ENCODE measurements around the gene PHPT1.
A peak's percentile ranks its signal among the peaks of the same experiment; 100 is the strongest.

The PHPT1 gene

DNA sequence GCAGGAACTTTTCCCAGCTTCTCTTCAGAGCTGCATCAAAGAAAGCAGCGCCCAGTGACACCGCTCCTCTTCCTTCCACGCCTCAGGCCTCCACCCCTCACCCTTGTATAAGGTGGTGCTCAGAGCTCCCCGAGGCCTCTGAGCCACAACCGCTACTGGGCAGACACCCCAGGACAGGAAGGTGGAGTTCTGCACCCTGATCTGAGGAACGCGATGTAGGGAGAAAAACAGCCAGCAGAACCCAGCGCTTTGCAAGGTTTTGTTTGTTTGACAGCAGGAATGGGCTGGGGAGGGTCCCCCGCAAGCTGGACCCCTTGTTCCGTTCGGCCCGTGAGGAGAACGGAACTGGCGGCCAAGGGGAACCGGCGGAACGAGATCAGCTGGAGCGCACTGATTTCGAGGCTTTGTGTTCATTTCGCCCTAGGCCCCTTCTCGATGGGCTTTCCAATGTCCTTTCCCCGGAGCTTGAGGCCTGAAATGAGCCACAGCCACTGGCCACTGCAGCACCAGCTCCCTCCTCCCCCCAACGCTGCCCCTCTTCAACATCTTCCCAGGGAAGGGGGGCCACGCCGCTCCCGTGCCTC is 12.8 kb downstream of the PHPT1 start:
- H4K91ac ChIP-seq (ENCODE audit: low read depth, low read length, poor library complexity) = no peak overlapping the region
- DNase-seq (ENCODE audit: low spot score) = no peak
- no CpG with 5 or more reads among the region's 26 CpGs for WGBS, 2 donors (ENCODE audit: extremely low coverage in 2 of 2, insufficient read length in 2 of 2, insufficient replicate concordance in 1 of 2)
- peaks cover 39 to 61% of the 10 kb centered on the region in 2 donors for H3K36me3 ChIP-seq (replicated peaks in 1 of 2; ENCODE audit: control insufficient read depth in 2 of 2, insufficient read depth in 2 of 2, low read length in 2 of 2)
- H2BK120ac ChIP-seq (ENCODE audit: low read depth, low read length) = no peak overlapping the region
- no peak overlapping the region for H3K23ac ChIP-seq (ENCODE audit: low read depth, low read length, poor library complexity)
- H3K27me3 ChIP-seq (ENCODE audit: control insufficient read depth in 3 of 3, insufficient read depth in 3 of 3, low read depth in 1 of 3, low read length in 3 of 3) = no peaks in the 10 kb centered on the region
- peaks cover 7 to 8% of the 10 kb centered on the region in 2 donors for H3K4me1 ChIP-seq (ENCODE audit: control insufficient read depth in 2 of 2, insufficient read depth in 1 of 2, low read depth in 1 of 2, low read length in 2 of 2)
- H2BK15ac ChIP-seq (ENCODE audit: low read length) = no peak overlapping the region
- no peak overlapping the region for H3K4ac ChIP-seq (ENCODE audit: low read length)
- H4K8ac ChIP-seq (ENCODE audit: low read depth, low read length) = peak overlapping the region; percentile 17
- H3K4me2 ChIP-seq (ENCODE audit: insufficient read depth, low read length, poor library complexity, severe bottlenecking) = no peak overlapping the region
- H2BK5ac ChIP-seq (ENCODE audit: low read length) = no peak overlapping the region
- peaks cover 36% of the 10 kb centered on the region for H3K79me1 ChIP-seq (ENCODE audit: low read depth, low read length)
- H2AFZ ChIP-seq (ENCODE audit: low read length) = no peak overlapping the region
- no peak overlapping the region for H3K27ac ChIP-seq (replicated peaks; ENCODE audit: low read length)
- no peak overlapping the region for H3K4me3 ChIP-seq (ENCODE audit: low read length in 2 of 2)
- H3K18ac ChIP-seq (ENCODE audit: low read length) = no peak overlapping the region
- no peak overlapping the region for H2BK12ac ChIP-seq (ENCODE audit: low read length)
- H3K14ac ChIP-seq (ENCODE audit: low read length) = peak overlapping the region; percentile 38
- peaks cover 0 to 1% of the 10 kb centered on the region in 2 donors for H3K9me3 ChIP-seq (replicated peaks in 1 of 2; ENCODE audit: control insufficient read depth in 2 of 2, insufficient read depth in 1 of 2, low read depth in 1 of 2, low read length in 2 of 2)
- H3K9ac ChIP-seq (ENCODE audit: low read depth, low read length, poor library complexity) = no peak overlapping the region
- H2AK5ac ChIP-seq (ENCODE audit: low read depth, low read length) = no peak overlapping the region

DNA sequence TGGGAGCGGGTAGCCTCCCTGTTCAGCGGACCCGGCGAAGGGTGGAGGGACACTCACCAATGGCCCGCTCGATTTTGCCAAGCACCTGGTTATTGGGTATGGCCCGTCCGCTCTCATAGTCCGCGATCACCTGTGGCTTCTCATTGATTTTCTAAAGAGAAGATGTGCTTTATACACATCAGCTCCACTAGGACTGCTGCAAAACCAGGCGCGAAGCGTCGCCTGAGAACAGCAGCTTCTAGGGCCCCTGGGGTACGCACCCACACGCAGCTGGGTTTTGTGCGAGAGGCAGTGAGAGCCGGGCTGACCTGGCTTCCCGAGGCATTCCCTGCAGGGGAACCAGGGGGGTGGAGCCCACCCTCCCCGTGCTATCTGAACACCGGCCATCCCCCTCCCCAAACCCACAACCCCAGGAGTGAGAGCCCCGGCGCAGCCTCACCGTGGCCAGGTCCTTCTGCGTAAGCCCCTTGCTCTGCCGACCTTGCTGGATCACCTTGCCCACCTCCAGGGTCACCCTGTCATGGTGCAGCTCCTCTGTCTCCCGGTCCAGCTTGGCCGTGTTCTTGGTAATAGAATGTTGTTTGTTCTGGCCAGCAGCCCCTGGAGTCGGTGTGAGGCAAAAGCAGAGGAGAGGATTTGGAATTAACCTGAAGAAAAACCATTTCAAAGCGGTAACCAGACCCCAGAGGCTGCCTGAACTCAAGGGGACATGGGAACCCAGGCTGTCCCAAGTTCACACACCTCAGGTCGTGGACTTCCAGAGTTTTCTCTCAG is 13.8 kb downstream of the PHPT1 start:
- Histone ChIP-seq H3K9ac (ENCODE audit: low read depth, low read length, poor library complexity) (no peak overlapping the region), H3K36me3 (replicated peaks in 1 of 2; ENCODE audit: control insufficient read depth in 2 of 2, insufficient read depth in 2 of 2, low read length in 2 of 2) (peaks cover 39 to 64% of the 10 kb centered on the region in 2 donors), H3K27ac (replicated peaks; ENCODE audit: low read length) (no peak overlapping the region), H2AFZ (ENCODE audit: low read length) (no peak overlapping the region), H3K79me1 (ENCODE audit: low read depth, low read length) (peaks cover 33% of the 10 kb centered on the region), H3K4ac (ENCODE audit: low read length) (no peak overlapping the region), H3K4me1 (ENCODE audit: control insufficient read depth in 2 of 2, insufficient read depth in 1 of 2, low read depth in 1 of 2, low read length in 2 of 2) (peaks cover 7 to 8% of the 10 kb centered on the region in 2 donors), H3K4me2 (ENCODE audit: insufficient read depth, low read length, poor library complexity, severe bottlenecking) (no peak overlapping the region), H3K4me3 (ENCODE audit: low read length in 2 of 2) (no peak overlapping the region), H2BK5ac (ENCODE audit: low read length) (peak overlapping the region; percentile 29), H4K8ac (ENCODE audit: low read depth, low read length) (no peak overlapping the region), H3K14ac (ENCODE audit: low read length) (no peak overlapping the region), H2BK15ac (ENCODE audit: low read length) (no peak overlapping the region), H3K27me3 (ENCODE audit: control insufficient read depth in 3 of 3, insufficient read depth in 3 of 3, low read depth in 1 of 3, low read length in 3 of 3) (no peaks in the 10 kb centered on the region), H2AK5ac (ENCODE audit: low read depth, low read length) (no peak overlapping the region), H2BK12ac (ENCODE audit: low read length) (no peak overlapping the region), H3K23ac (ENCODE audit: low read depth, low read length, poor library complexity) (no peak overlapping the region), H2BK120ac (ENCODE audit: low read depth, low read length) (no peak overlapping the region), H3K18ac (ENCODE audit: low read length) (no peak overlapping the region), H3K9me3 (replicated peaks in 1 of 2; ENCODE audit: control insufficient read depth in 2 of 2, insufficient read depth in 1 of 2, low read depth in 1 of 2, low read length in 2 of 2) (peaks cover 6 to 12% of the 10 kb centered on the region in 2 donors), H4K91ac (ENCODE audit: low read depth, low read length, poor library complexity) (no peak overlapping the region)
- DNase-seq (ENCODE audit: low spot score) = no peak
- no CpG with 5 or more reads among the region's 31 CpGs for WGBS, 2 donors (ENCODE audit: extremely low coverage in 2 of 2, insufficient read length in 2 of 2, insufficient replicate concordance in 1 of 2)

DNA sequence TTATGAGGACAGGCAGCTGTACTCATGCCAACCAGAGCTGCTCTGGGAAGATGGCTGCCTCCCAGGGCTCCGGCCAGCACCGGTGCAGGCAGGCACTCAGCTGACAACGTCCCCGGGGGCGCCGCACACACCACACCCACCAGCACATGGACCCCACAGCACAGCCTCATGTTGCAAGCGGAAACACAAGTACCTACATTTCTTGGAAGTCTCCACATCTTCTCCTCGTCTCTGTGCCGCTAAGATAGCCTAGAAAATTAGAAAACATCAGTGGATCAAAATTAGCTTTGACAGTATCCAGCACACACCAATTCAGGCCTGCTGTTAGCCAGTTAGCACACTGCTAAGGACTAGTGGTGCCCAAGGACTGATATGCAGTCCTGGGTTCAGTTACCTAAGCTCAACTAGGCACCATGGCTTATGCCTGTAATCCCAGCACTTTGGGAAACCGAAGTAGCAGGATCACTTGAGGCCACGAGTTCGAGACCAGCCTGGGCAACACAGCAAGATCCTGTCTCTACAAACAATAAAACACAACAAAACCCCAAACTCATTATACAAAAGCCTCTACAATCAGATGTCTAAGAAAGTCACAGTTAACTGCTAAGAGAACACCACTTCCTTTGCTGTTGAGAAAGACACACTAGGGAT is 14.5 kb downstream of the PHPT1 start:
- Histone ChIP-seq H4K91ac (ENCODE audit: low read depth, low read length, poor library complexity) (no peak overlapping the region), H3K23ac (ENCODE audit: low read depth, low read length, poor library complexity) (no peak overlapping the region), H2BK15ac (ENCODE audit: low read length) (no peak overlapping the region), H2BK12ac (ENCODE audit: low read length) (no peak overlapping the region), H2AFZ (ENCODE audit: low read length) (no peak overlapping the region), H4K8ac (ENCODE audit: low read depth, low read length) (no peak overlapping the region), H3K27me3 (ENCODE audit: control insufficient read depth in 3 of 3, insufficient read depth in 3 of 3, low read depth in 1 of 3, low read length in 3 of 3) (no peaks in the 10 kb centered on the region), H3K27ac (replicated peaks; ENCODE audit: low read length) (no peak overlapping the region), H3K14ac (ENCODE audit: low read length) (no peak overlapping the region), H3K9ac (ENCODE audit: low read depth, low read length, poor library complexity) (no peak overlapping the region), H3K4ac (ENCODE audit: low read length) (no peak overlapping the region), H2BK120ac (ENCODE audit: low read depth, low read length) (no peak overlapping the region), H3K4me2 (ENCODE audit: insufficient read depth, low read length, poor library complexity, severe bottlenecking) (no peak overlapping the region), H3K36me3 (replicated peaks in 1 of 2; ENCODE audit: control insufficient read depth in 2 of 2, insufficient read depth in 2 of 2, low read length in 2 of 2) (peaks cover 36 to 69% of the 10 kb centered on the region in 2 donors), H3K4me3 (ENCODE audit: low read length in 2 of 2) (peak overlapping the region in 1 of 2 donors; percentile 9), H3K79me1 (ENCODE audit: low read depth, low read length) (peaks cover 33% of the 10 kb centered on the region), H3K18ac (ENCODE audit: low read length) (no peak overlapping the region), H3K4me1 (ENCODE audit: control insufficient read depth in 2 of 2, insufficient read depth in 1 of 2, low read depth in 1 of 2, low read length in 2 of 2) (peaks cover 7 to 8% of the 10 kb centered on the region in 2 donors), H2AK5ac (ENCODE audit: low read depth, low read length) (no peak overlapping the region), H2BK5ac (ENCODE audit: low read length) (peak overlapping the region; percentile 29), H3K9me3 (replicated peaks in 1 of 2; ENCODE audit: control insufficient read depth in 2 of 2, insufficient read depth in 1 of 2, low read depth in 1 of 2, low read length in 2 of 2) (peaks cover 10 to 17% of the 10 kb centered on the region in 2 donors)
- WGBS, 2 donors (ENCODE audit: extremely low coverage in 2 of 2, insufficient read length in 2 of 2, insufficient replicate concordance in 1 of 2) = no CpG with 5 or more reads among the region's 12 CpGs
- no peak for DNase-seq (ENCODE audit: low spot score)

All from neuronal stem cell (in vitro differentiated cells).